Transverse colon (tissue), 3 donors: ENCODE results near the gene POU2F3.

Experiments used
- CTCF ChIP-seq, 5 experiments: fragments of 200-600 bp in 3 of 5; fragments of 450-650 bp in 2 of 5; sonication (generic) in 3 of 5; IDR thresholded peaks; 1 replicate in 2 of 5; 2 replicates in 3 of 5; pipeline ENCODE4 v1.5.1; 2016 to 2017; ENCODE audit warnings: antibody characterized with exemption in 5 of 5, inconsistent platforms in 3 of 5, mild to moderate bottlenecking in 2 of 5, moderate library complexity in 1 of 5
- EP300 ChIP-seq: sonication (generic); formaldehyde crosslinking; IDR thresholded peaks from one replicate; pipeline ENCODE4 v1.6.1; 2017; ENCODE audit warnings: antibody characterized with exemption, low read depth
- POLR2A ChIP-seq: fragments of 450-650 bp; IDR thresholded peaks from one replicate; pipeline ENCODE4 v1.6.1; 2016; ENCODE audit warnings: antibody characterized with exemption, mild to moderate bottlenecking, moderate library complexity

DNA sequence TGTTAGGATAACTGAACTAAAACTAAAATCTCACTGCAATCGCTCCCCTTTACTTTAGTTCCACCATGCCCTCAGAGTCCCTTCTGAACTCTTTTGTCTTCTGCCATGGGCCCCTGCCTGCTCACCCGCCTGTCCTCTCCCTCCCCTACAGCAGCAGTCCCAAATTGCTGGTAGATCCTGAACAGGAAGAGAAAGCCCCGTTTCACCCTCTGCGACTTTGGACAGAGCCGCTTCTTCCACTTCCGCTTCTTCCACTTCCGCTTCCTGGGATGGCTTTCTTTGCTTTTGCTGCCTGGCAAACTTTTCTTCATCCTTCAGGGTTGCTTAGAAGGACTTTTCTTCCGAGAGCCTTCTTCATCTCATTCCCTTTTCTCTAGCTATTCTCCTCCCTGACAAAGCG, 49.5 kb downstream of the POU2F3 start:
- no peak for TF ChIP-seq CTCF (IDR thresholded peaks at IDR 0.05)
- TF ChIP-seq EP300, result no peak
- no peak for TF ChIP-seq POLR2A
